PC-3 (cell line): Measurements from ENCODE around the gene C6orf62. TPM values are rescaled to one million over a fixed set of nuclear protein-coding genes. Genes with fewer than 3 reads are reported as not detected.

Experiments used
- ATAC-seq: fragments of 200-7000 bp; cut with Tn5 transposase; 2 replicates; pipeline ENCODE4 v1.9.1; 2020; ENCODE audit warnings: mild to moderate bottlenecking, moderate library complexity
- BruUV-seq: library from RNA; stranded (reverse); fragments of 400-500 nt; replicated peaks from 2 replicates; lab custom pipeline; 2021; lab: Mats Ljungman, UMichigan
- CTCF ChIA-PET: fragments of 300-600 bp; sonication (Branson Sonifier 250); formaldehyde crosslinking; loops from one replicate; lab custom pipeline; 2022; ENCODE audit warnings: antibody characterized with exemption; lab: Charles Lee
- POLR2A ChIA-PET: fragments of 300-600 bp; sonication (Branson Sonifier 250); formaldehyde crosslinking; loops from one replicate; lab custom pipeline; 2022; ENCODE audit warnings: antibody characterized with exemption; ENCODE audit not compliant: unreplicated experiment; lab: Charles Lee
- DNase-seq: peaks from one replicate; pipeline ENCODE4 v3.0.0-alpha.2; 2015
- H2AFZ ChIP-seq: fragments of 300-600 bp; sonication (generic); 2 replicates; pipeline ENCODE4 v1.6.0; 2016; ENCODE audit warnings: antibody characterized with exemption, low read length
- H3F3A ChIP-seq: fragments of 300-600 bp; sonication (generic); one replicate; pipeline ENCODE4 v1.6.0; 2017; ENCODE audit warnings: antibody characterized with exemption, low read length, control low read depth, mild to moderate bottlenecking; ENCODE audit not compliant: unreplicated experiment
- H3K27ac ChIP-seq: fragments of 300-600 bp; sonication (generic); 2 replicates; pipeline ENCODE4 v1.5.1; 2016; ENCODE audit warnings: mild to moderate bottlenecking, low read length
- H3K27me3 ChIP-seq: fragments of 300-600 bp; sonication (generic); 2 replicates; pipeline ENCODE4 v1.6.1; 2016; ENCODE audit warnings: low read length, mixed read lengths
- H3K36me3 ChIP-seq: fragments of 300-600 bp; sonication (generic); 2 replicates; pipeline ENCODE4 v1.6.1; 2016; ENCODE audit warnings: low read depth, mixed run types, low read length, mixed read lengths
- H3K4me1 ChIP-seq: fragments of 300-600 bp; sonication (generic); 2 replicates; pipeline ENCODE4 v1.5.1; 2016; ENCODE audit warnings: low read length; ENCODE audit not compliant: insufficient read depth
- H3K4me2 ChIP-seq: fragments of 300-600 bp; sonication (generic); 2 replicates; pipeline ENCODE4 v1.6.0; 2016; ENCODE audit warnings: low read length
- H3K4me3 ChIP-seq: fragments of 300-600 bp; sonication (generic); 2 replicates; pipeline ENCODE4 v1.5.1; 2016; ENCODE audit warnings: mild to moderate bottlenecking, low read length, mixed read lengths
- H3K79me2 ChIP-seq: fragments of 300-600 bp; sonication (generic); 2 replicates; pipeline ENCODE4 v1.6.1; 2017; ENCODE audit warnings: low read length, mixed read lengths
- H3K9ac ChIP-seq: fragments of 300-600 bp; sonication (generic); 2 replicates; pipeline ENCODE4 v1.6.0; 2016; ENCODE audit warnings: mild to moderate bottlenecking, low read length
- H3K9me2 ChIP-seq: fragments of 300-600 bp; sonication (generic); replicated peaks from 2 replicates; pipeline ENCODE4 v1.6.1; 2016; ENCODE audit warnings: mixed run types, low read length, mixed read lengths
- H3K9me3 ChIP-seq: fragments of 300-600 bp; sonication (generic); 2 replicates; pipeline ENCODE4 v1.6.1; 2016; ENCODE audit warnings: low read length, mixed read lengths
- H4K20me1 ChIP-seq: fragments of 300-600 bp; sonication (generic); 2 replicates; pipeline ENCODE4 v1.6.1; 2016; ENCODE audit warnings: low read length, mixed read lengths
- CTCF ChIP-seq: fragments of 300-600 bp; sonication (generic); conservative IDR thresholded peaks from 2 replicates; pipeline ENCODE4 v1.5.1; 2017; ENCODE audit warnings: antibody characterized with exemption, low read depth, mild to moderate bottlenecking, low read length
- EZH2 ChIP-seq: fragments of 300-600 bp; sonication (generic); IDR thresholded peaks from one replicate; pipeline ENCODE4 v1.6.1; 2017; ENCODE audit warnings: antibody characterized with exemption, mild to moderate bottlenecking, low read length; ENCODE audit not compliant: unreplicated experiment
- EZH2phosphoT487 ChIP-seq: fragments of 300-600 bp; sonication (generic); IDR thresholded peaks from 2 replicates; pipeline ENCODE4 v1.6.1; 2018; ENCODE audit warnings: mild to moderate bottlenecking, antibody characterized with exemption, low read length, borderline replicate concordance
- intact Hi-C: fragments of 100-400 bp; cut with micrococcal nuclease; formaldehyde crosslinking; loops from 2 replicates; pipeline ENCODE4 v1.9.0; 2023
- total RNA-seq: library from RNA; depleted of rRNA; stranded (reverse); fragments of >200 nt; gene quantifications from 2 replicates; pipeline ENCODE4 v1.2.3, GENCODE V29; 2014

C6orf62 gene
- total RNA-seq, 1 experiment from 2014 or later, result 81.8 TPM

- no peaks in the 10 kb centered on the region for H3K27me3 ChIP-seq
- H3K9me2 ChIP-seq, result no peaks in the 10 kb centered on the region
- DNase-seq (no peak), ATAC-seq (peak; percentile 33; the same call in 1 of the 2 replicates)
- H3K9ac ChIP-seq, result no peak overlapping the region
- ChIA-PET POLR2A (no interaction called here), CTCF (no interaction called here)
- no peaks in the 10 kb centered on the region for H3F3A ChIP-seq
- no peak overlapping the region for H3K4me3 ChIP-seq
- H3K36me3 ChIP-seq, result peaks cover 16% of the 10 kb centered on the region; the same call in 1 of the 2 replicates
- no peaks in the 10 kb centered on the region for H4K20me1 ChIP-seq
- intact Hi-C loops, result no loop called here
- H3K79me2 ChIP-seq, result peaks cover 13% of the 10 kb centered on the region
- BruUV-seq, result no TSS peak
- peaks cover 22% of the 10 kb centered on the region for H3K4me1 ChIP-seq
- H3K4me2 ChIP-seq, result no peak overlapping the region
- peak overlapping the region; percentile 62; the same call in 1 of the 2 replicates for H3K27ac ChIP-seq
- TF ChIP-seq CTCF, result no peak
- TF ChIP-seq EZH2phosphoT487, result no peak
- TF ChIP-seq EZH2, result no peak
- no peak overlapping the region for H2AFZ ChIP-seq
- no peaks in the 10 kb centered on the region for H3K9me3 ChIP-seq
Observed at GRCh38 chr6:24660105-24660504, 58.8 kb downstream of the C6orf62 start.

- Histone ChIP-seq H3K9ac (no peak overlapping the region), H3K4me2 (no peak overlapping the region), H3K79me2 (peaks cover 7% of the 10 kb centered on the region), H3K9me3 (no peaks in the 10 kb centered on the region), H3F3A (no peaks in the 10 kb centered on the region), H4K20me1 (no peaks in the 10 kb centered on the region), H3K4me1 (peaks cover 16% of the 10 kb centered on the region; the same call in 1 of the 2 replicates), H2AFZ (no peak overlapping the region), H3K4me3 (no peak overlapping the region), H3K27ac (peak overlapping the region; percentile 62), H3K36me3 (peaks cover 14% of the 10 kb centered on the region; the same call in 1 of the 2 replicates), H3K27me3 (no peaks in the 10 kb centered on the region), H3K9me2 (no peaks in the 10 kb centered on the region)
- BruUV-seq, result no TSS peak
- intact Hi-C loops, result no loop called here
- ChIA-PET CTCF (no interaction called here), POLR2A (no interaction called here)
- no peak for TF ChIP-seq CTCF
- TF ChIP-seq EZH2, result no peak
- TF ChIP-seq EZH2phosphoT487, result no peak
- ATAC-seq, result no peak
- no peak for DNase-seq
Observed at GRCh38 chr6:24659561-24659960, 59.4 kb downstream of the C6orf62 start.
